DOHH2 (cell line): ENCODE measurements around the gene CREB3L2.

ENCODE experiments used
- CTCF ChIP-seq: fragments of 200-600 bp; sonication (generic); IDR thresholded peaks from one replicate; pipeline ENCODE4 v1.5.1; 2014; ENCODE audit warnings: antibody characterized with exemption, mild to moderate bottlenecking, low read depth, low read length; ENCODE audit not compliant: poor library complexity, severe bottlenecking
- EZH2phosphoT487 ChIP-seq: fragments of 200-600 bp; sonication (generic); IDR thresholded peaks from 2 replicates; pipeline ENCODE4 v1.6.1; 2017; ENCODE audit warnings: borderline replicate concordance, mild to moderate bottlenecking, antibody characterized with exemption, low read length, moderate library complexity, mixed read lengths

GRCh38 chr7:138004046-138004445 lies 2.2 kb upstream of the CREB3L2 start:
- TF ChIP-seq CTCF: no peak
- TF ChIP-seq EZH2phosphoT487: no peak
